Measurements from ENCODE around the gene PKNOX2. TPM values are rescaled to one million over a fixed set of nuclear protein-coding genes. Genes with fewer than 3 reads are reported as not detected.

Gene PKNOX2
- total and polyA plus RNA-seq, 9 donors = 10.6 to 42.3 (median 30.0) TPM

DNA sequence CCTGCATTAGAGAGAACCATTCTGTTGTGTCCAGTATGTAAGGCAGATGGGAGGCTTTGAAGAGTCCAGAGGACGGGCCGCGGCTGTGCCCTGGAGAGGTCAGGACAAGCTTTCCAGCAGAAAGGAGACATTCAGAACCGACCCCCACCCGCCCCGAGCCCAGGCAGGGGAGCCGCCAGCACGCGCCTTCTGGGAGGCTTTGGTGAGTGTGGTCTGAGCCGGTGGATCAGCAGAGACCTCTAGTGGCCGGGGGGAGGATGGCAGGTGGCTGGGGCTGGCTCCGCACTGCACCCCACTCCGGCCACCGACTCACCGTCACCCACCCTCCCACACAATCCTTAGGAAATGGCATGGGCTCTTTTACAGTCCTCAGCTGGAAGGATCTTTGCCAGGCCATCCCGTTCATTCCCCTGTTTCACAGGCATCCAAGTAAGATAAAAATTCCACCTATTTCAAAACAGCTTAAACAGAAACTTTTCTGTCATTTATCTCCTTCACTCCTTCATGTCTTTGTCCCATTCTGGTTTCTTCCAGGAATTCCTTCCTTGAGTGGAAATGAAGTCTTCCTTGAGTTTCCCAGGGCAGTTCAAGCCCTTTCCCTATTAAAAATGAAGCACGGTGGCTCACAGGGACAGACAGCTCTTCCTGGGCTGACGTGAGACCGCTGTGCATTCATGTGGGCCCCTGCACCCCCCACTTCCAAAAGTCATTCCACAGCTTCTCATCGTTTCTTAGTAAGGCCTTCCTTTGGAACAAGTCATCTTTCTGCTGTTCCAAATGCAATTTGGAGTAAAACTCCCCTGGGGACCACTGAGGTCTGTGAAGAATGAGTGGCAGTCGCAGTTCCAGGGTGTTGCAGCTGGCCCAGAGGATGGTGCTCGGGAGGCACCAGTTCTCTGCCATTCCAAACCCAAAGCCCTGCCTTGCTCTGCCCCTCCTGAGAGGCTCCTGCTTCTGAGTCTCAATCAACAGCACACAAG is 240.6 kb downstream of the PKNOX2 start:
- peaks cover 8% of the 10 kb centered on the region for H3K4me1 ChIP-seq (ENCODE audit: insufficient read depth)
- no peak overlapping the region for H3K4me3 ChIP-seq
- no peak for TF ChIP-seq EP300 (IDR thresholded peaks at IDR 0.05)
- TF ChIP-seq, protein P1, sequence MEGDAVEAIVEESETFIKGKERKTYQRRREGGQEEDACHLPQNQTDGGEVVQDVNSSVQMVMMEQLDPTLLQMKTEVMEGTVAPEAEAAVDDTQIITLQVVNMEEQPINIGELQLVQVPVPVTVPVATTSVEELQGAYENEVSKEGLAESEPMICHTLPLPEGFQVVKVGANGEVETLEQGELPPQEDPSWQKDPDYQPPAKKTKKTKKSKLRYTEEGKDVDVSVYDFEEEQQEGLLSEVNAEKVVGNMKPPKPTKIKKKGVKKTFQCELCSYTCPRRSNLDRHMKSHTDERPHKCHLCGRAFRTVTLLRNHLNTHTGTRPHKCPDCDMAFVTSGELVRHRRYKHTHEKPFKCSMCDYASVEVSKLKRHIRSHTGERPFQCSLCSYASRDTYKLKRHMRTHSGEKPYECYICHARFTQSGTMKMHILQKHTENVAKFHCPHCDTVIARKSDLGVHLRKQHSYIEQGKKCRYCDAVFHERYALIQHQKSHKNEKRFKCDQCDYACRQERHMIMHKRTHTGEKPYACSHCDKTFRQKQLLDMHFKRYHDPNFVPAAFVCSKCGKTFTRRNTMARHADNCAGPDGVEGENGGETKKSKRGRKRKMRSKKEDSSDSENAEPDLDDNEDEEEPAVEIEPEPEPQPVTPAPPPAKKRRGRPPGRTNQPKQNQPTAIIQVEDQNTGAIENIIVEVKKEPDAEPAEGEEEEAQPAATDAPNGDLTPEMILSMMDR (IDR thresholded peaks at IDR 0.05) = peak; percentile 84 to 88 (median 87)
- no peaks in the 10 kb centered on the region for H3K27me3 ChIP-seq
- H3K27ac ChIP-seq = no peak overlapping the region
- H3K36me3 ChIP-seq = no peaks in the 10 kb centered on the region
- DNase-seq = peak; percentile 67 to 87 (median 78)
- WGBS, 3 donors = 25 to 27% (median 27%) methylated on average over 22 of the region's 22 CpGs
- no peaks in the 10 kb centered on the region for H3K9me3 ChIP-seq
- intact Hi-C loops (cut with DNase I) = loop anchor here in 3 of 4 donors (5.0 to 10.0 kb wide), 4 partner anchors 60 to 313 kb away; partner anchors contain the start of gene PKNOX2 (in 1 of the 3)

DNA sequence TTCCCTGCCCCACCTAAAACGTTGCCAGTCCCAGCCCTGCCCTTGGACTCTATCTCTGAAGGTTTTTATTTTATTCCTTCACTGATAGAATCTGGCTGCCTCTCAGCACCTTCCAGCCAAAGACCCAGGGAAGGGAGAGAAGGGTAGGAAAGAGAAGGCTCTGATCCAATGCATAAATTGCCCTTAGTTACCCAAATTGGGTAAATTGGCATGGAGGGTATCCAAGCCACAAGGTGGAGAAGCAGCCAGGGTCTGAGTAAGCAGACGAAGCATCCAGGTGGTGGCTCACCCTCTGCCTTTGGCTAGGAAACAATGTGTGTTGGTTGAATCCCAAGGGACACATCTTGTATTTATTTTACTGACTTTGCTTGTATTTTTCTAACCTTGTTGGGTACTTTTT is 242.5 kb downstream of the PKNOX2 start:
- no peaks in the 10 kb centered on the region for H3K27me3 ChIP-seq
- peaks cover 8% of the 10 kb centered on the region for H3K4me1 ChIP-seq (ENCODE audit: insufficient read depth)
- DNase-seq = no peak
- TF ChIP-seq, protein P1 (IDR thresholded peaks at IDR 0.05) = no peak
- H3K4me3 ChIP-seq = no peak overlapping the region
- H3K36me3 ChIP-seq = no peaks in the 10 kb centered on the region
- no peak overlapping the region for H3K27ac ChIP-seq
- intact Hi-C loops (cut with DNase I) = loop anchor here in 2 of 4 donors (10.0 kb wide), 2 partner anchors 62 to 312 kb away; no protein-coding TSS in a partner anchor
- H3K9me3 ChIP-seq = no peaks in the 10 kb centered on the region
- WGBS, 3 donors = 49 to 56% (median 49%) methylated on average over 2 of the region's 2 CpGs

DNA sequence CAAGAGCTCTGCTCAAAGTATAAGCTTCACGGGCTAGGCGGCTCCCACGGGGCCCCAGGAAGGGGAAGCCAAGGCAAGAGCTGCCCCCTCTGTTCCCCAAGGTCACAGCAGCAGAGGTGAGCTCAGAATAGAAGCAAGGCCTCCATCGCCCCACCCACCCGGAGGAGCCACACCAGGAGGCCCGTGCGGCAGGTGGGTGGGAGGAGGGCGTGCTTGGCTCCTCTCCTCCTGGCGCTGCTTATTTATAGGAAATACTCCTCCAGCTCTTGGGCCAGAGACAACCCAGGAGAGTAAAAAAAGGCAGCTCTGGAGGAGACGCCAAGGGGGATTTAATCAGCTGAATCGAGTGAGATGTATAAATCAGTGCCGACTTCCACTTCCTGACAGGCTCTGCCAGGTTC is 243.8 kb downstream of the PKNOX2 start:
- no peak overlapping the region for H3K4me3 ChIP-seq
- H3K27ac ChIP-seq = no peak overlapping the region
- H3K9me3 ChIP-seq = no peaks in the 10 kb centered on the region
- H3K4me1 ChIP-seq (ENCODE audit: insufficient read depth) = peaks cover 8% of the 10 kb centered on the region
- peak in 4 of 5 donors; percentile 33 to 57 (median 45) for DNase-seq
- intact Hi-C loops (cut with DNase I) = loop anchor here in 2 of 4 donors (10.0 kb wide), 2 partner anchors 64 to 314 kb away; no protein-coding TSS in a partner anchor
- WGBS, 3 donors = 19 to 28% (median 23%) methylated on average over 12 of the region's 12 CpGs
- H3K27me3 ChIP-seq = no peaks in the 10 kb centered on the region
- no peaks in the 10 kb centered on the region for H3K36me3 ChIP-seq
- TF ChIP-seq EP300 (IDR thresholded peaks at IDR 0.05) (no peak), POLR2A (IDR thresholded peaks at IDR 0.05) (no peak)
- TF ChIP-seq, protein P1 (IDR thresholded peaks at IDR 0.05) = no peak

DNA sequence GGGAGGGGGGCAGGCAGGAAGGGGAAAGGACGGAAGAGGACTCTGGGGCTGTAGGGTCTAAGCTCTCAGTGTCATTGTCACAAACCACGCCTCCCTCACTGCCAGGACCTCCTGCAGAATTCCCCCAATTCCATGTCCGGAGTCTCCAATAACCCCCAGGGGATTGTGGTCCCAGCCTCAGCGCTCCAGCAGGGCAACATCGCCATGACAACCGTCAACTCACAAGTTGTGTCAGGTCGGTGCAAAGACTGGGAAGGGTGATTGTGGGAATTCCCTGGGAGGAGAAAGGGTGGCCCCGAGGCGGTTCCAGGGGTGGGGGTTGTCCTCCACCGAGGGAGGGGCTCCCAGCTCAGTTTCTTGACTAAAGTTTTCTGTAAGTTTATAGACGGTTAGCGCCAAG is 245.5 kb downstream of the PKNOX2 start:
- intact Hi-C loops (cut with DNase I) = no loop called here
- WGBS, 3 donors = 74 to 80% (median 77%) methylated on average over 12 of the region's 12 CpGs
- H3K36me3 ChIP-seq = no peaks in the 10 kb centered on the region
- DNase-seq = no peak
- no peak overlapping the region for H3K27ac ChIP-seq
- TF ChIP-seq POLR2A (IDR thresholded peaks at IDR 0.05) = no peak
- TF ChIP-seq EP300 (IDR thresholded peaks at IDR 0.05) = no peak
- TF ChIP-seq, protein P1 (IDR thresholded peaks at IDR 0.05) = no peak
- peaks cover 3% of the 10 kb centered on the region for H3K4me1 ChIP-seq (ENCODE audit: insufficient read depth)
- no peaks in the 10 kb centered on the region for H3K9me3 ChIP-seq
- no peaks in the 10 kb centered on the region for H3K27me3 ChIP-seq
- H3K4me3 ChIP-seq = no peak overlapping the region

Data from ovary (tissue), 9 donors.